Measurements from ENCODE around the gene DGKQ. TPM values are rescaled to one million over a fixed set of nuclear protein-coding genes. Genes with fewer than 3 reads are reported as not detected.

The DGKQ gene
- total RNA-seq, 4 donors from 2014 or later = 51.8 to 147 (median 86.0) TPM

DNA sequence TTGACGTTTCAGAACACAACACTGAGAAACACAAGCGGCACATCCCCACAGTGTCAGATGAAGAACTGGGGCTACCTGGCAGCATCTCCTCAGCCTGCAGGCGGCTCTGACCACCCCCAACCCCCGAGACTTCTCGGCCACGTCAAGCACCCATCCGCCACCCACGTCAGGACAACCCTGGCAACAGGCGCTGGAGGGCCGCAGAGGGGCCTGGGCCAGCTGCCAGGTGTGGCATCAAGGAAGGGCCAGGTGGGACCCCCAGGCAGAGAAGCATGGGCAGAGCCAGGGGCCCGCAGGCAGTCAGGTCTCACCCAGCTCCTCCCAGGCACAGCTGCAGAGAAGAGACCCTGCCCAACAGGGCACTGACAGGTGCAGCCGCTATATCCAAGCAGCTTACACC is 63.5 kb downstream of the DGKQ start:
- Histone ChIP-seq H3K36me3 (peaks cover 0 to 28% (median 7%) of the 10 kb centered on the region in 4 donors), H3K4me1 (peaks cover 0 to 15% (median 7%) of the 10 kb centered on the region in 4 donors), H3K9me3 (no peaks in the 10 kb centered on the region), H3K27ac (no peak overlapping the region), H3K27me3 (no peaks in the 10 kb centered on the region), H3K4me3 (no peak overlapping the region)
- 100% methylated on average over 12 of the region's 12 CpGs; no CpG with 5 or more reads in 1 of the 2 donors for WGBS, 2 donors (ENCODE audit: low coverage in 1 of 2)
- TF ChIP-seq POLR2A (IDR thresholded peaks at IDR 0.05) = no peak
- no peak for TF ChIP-seq POLR2AphosphoS5 (IDR thresholded peaks at IDR 0.05)
- TF ChIP-seq EP300 (IDR thresholded peaks at IDR 0.05; ENCODE audit: low read depth) = no peak
- TF ChIP-seq, protein P1, sequence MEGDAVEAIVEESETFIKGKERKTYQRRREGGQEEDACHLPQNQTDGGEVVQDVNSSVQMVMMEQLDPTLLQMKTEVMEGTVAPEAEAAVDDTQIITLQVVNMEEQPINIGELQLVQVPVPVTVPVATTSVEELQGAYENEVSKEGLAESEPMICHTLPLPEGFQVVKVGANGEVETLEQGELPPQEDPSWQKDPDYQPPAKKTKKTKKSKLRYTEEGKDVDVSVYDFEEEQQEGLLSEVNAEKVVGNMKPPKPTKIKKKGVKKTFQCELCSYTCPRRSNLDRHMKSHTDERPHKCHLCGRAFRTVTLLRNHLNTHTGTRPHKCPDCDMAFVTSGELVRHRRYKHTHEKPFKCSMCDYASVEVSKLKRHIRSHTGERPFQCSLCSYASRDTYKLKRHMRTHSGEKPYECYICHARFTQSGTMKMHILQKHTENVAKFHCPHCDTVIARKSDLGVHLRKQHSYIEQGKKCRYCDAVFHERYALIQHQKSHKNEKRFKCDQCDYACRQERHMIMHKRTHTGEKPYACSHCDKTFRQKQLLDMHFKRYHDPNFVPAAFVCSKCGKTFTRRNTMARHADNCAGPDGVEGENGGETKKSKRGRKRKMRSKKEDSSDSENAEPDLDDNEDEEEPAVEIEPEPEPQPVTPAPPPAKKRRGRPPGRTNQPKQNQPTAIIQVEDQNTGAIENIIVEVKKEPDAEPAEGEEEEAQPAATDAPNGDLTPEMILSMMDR (IDR thresholded peaks at IDR 0.05) = no peak
- DNase-seq = no peak
- intact Hi-C loops (cut with DNase I; ENCODE audit: low total_unique reads) (no loop called here), in situ Hi-C loops (cut with MboI; ENCODE audit: low pct_ligation_motif_present in 1 of 4, low pct_unique_long_range_greater_than_20kb in 1 of 4, low sequenced_read_pairs in 3 of 4) (no loop called here)

DNA sequence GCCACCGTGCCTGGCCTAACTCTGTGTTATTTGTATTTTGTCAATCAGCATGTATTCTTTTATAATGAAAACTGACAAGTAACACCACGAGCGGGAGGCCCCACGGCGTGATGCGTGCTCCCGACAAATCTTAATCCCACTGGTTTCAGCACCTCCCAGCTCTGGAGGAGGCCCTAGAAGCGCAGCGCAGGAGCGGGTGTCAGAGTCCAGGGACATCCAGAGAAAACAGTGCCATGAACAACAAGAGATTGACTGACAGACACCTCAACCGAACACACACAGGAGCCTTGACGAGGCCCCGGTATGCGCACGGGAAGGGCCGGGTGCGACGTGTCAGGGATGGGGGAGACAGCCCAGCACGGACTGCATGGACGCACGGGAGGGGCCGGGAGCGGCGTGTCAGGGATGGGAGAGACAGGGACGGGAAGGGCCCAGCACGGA is 64.2 kb downstream of the DGKQ start:
- DNase-seq = no peak
- Histone ChIP-seq H3K27me3 (no peaks in the 10 kb centered on the region), H3K4me1 (peaks cover 0 to 15% (median 7%) of the 10 kb centered on the region in 4 donors), H3K27ac (no peak overlapping the region), H3K36me3 (peaks cover 0 to 28% (median 7%) of the 10 kb centered on the region in 4 donors), H3K9me3 (no peaks in the 10 kb centered on the region), H3K4me3 (no peak overlapping the region)
- 95 to 96% methylated on average over 8 to 26 of the region's 26 CpGs for WGBS, 2 donors (ENCODE audit: low coverage in 1 of 2)
- intact Hi-C loops (cut with DNase I; ENCODE audit: low total_unique reads) (no loop called here), in situ Hi-C loops (cut with MboI; ENCODE audit: low pct_ligation_motif_present in 1 of 4, low pct_unique_long_range_greater_than_20kb in 1 of 4, low sequenced_read_pairs in 3 of 4) (no loop called here)
- TF ChIP-seq, protein P1 (IDR thresholded peaks at IDR 0.05) = no peak
- TF ChIP-seq POLR2AphosphoS5 (IDR thresholded peaks at IDR 0.05) (no peak), EP300 (IDR thresholded peaks at IDR 0.05; ENCODE audit: low read depth) (no peak), POLR2A (IDR thresholded peaks at IDR 0.05) (no peak)

Other genes starting within 250 kb of the DGKQ start
- 1 to 10 TPM in 1 of 4 donors, under 1 TPM in 2, not detected in 1; 0.32 to 3.7 (median 0.41) TPM for gene CPLX1, start 147.4 kb downstream of the DGKQ start, total RNA-seq
- gene GAK, start 41.3 kb downstream of the DGKQ start, total RNA-seq = 100 to 1,000 TPM; 230 to 882 (median 305) TPM
- gene TMEM175, start 41.1 kb downstream of the DGKQ start, total RNA-seq = 100 to 1,000 TPM in 1 of 4 donors, 10 to 100 TPM in 3; 44.0 to 116 (median 50.5) TPM
- 10 to 100 TPM; 25.9 to 78.6 (median 40.4) TPM for gene IDUA, start 13.5 kb upstream of the DGKQ start, total RNA-seq
- 1 to 10 TPM; 1.7 to 4.1 (median 2.8) TPM for gene SLC26A1, start 19.8 kb upstream of the DGKQ start, total RNA-seq
- 10 to 100 TPM; 11.7 to 15.9 (median 14.2) TPM for gene FGFRL1, start 38.1 kb upstream of the DGKQ start, total RNA-seq
- 1 to 10 TPM in 2 of 4 donors, not detected in 2; 2.5 to 9.1 TPM for gene RNF212, start 140.0 kb upstream of the DGKQ start, total RNA-seq
- gene SPON2, start 199.0 kb upstream of the DGKQ start, total RNA-seq = 100 to 1,000 TPM in 1 of 4 donors, 10 to 100 TPM in 3; 45.4 to 127 (median 53.1) TPM

All from transverse colon (tissue), 4 donors.